Measurements from ENCODE around the gene TRAP1.

TRAP1 gene

GRCh38 chr16:3696425-3697218 is 20.7 kb downstream of the TRAP1 start:
- Histone ChIP-seq H3K27me3 (ENCODE audit: control insufficient read depth in 1 of 2, insufficient read depth in 2 of 2, low read length in 2 of 2) (no peaks in the 10 kb centered on the region), H3K9me3 (ENCODE audit: control insufficient read depth in 1 of 2, low read length in 2 of 2) (no peaks in the 10 kb centered on the region), H3K4me3 (ENCODE audit: low read depth in 1 of 2, low read length in 2 of 2) (peak overlapping the region; percentile 7 to 13), H3K9ac (ENCODE audit: low read depth in 1 of 2, low read length in 2 of 2) (no peak overlapping the region), H3K36me3 (ENCODE audit: control insufficient read depth in 1 of 2, insufficient read depth in 2 of 2, low read length in 2 of 2) (peaks cover 0 to 3% of the 10 kb centered on the region in 2 donors), H3K4me1 (ENCODE audit: control insufficient read depth in 1 of 2, insufficient read depth in 2 of 2, low read length in 2 of 2) (peaks cover 0 to 13% of the 10 kb centered on the region in 2 donors), H3K27ac (ENCODE audit: low read depth, low read length) (no peak overlapping the region)

- H3K4me1 ChIP-seq (ENCODE audit: control insufficient read depth in 1 of 2, insufficient read depth in 2 of 2, low read length in 2 of 2): peaks cover 2 to 14% of the 10 kb centered on the region in 2 donors
- no peak overlapping the region for H3K27ac ChIP-seq (ENCODE audit: low read depth, low read length)
- peak overlapping the region in 1 of 2 donors; percentile 13 for H3K4me3 ChIP-seq (ENCODE audit: low read depth in 1 of 2, low read length in 2 of 2)
- H3K27me3 ChIP-seq (ENCODE audit: control insufficient read depth in 1 of 2, insufficient read depth in 2 of 2, low read length in 2 of 2): no peaks in the 10 kb centered on the region
- peaks cover 0 to 3% of the 10 kb centered on the region in 2 donors for H3K36me3 ChIP-seq (ENCODE audit: control insufficient read depth in 1 of 2, insufficient read depth in 2 of 2, low read length in 2 of 2)
- no peaks in the 10 kb centered on the region for H3K9me3 ChIP-seq (ENCODE audit: control insufficient read depth in 1 of 2, low read length in 2 of 2)
- no peak overlapping the region for H3K9ac ChIP-seq (ENCODE audit: low read depth in 1 of 2, low read length in 2 of 2)
Measured at GRCh38 chr16:3695610-3696369, 21.5 kb downstream of the TRAP1 start.

GRCh38 chr16:3694051-3694450 is 23.3 kb downstream of the TRAP1 start:
- Histone ChIP-seq H3K9ac (ENCODE audit: low read depth in 1 of 2, low read length in 2 of 2) (no peak overlapping the region), H3K27me3 (ENCODE audit: control insufficient read depth in 1 of 2, insufficient read depth in 2 of 2, low read length in 2 of 2) (no peaks in the 10 kb centered on the region), H3K4me3 (ENCODE audit: low read depth in 1 of 2, low read length in 2 of 2) (no peak overlapping the region), H3K4me1 (ENCODE audit: control insufficient read depth in 1 of 2, insufficient read depth in 2 of 2, low read length in 2 of 2) (peaks cover 5 to 17% of the 10 kb centered on the region in 2 donors), H3K36me3 (ENCODE audit: control insufficient read depth in 1 of 2, insufficient read depth in 2 of 2, low read length in 2 of 2) (peaks cover 0 to 10% of the 10 kb centered on the region in 2 donors), H3K27ac (ENCODE audit: low read depth, low read length) (no peak overlapping the region), H3K9me3 (ENCODE audit: control insufficient read depth in 1 of 2, low read length in 2 of 2) (no peaks in the 10 kb centered on the region)

- Histone ChIP-seq H3K36me3 (ENCODE audit: control insufficient read depth in 1 of 2, insufficient read depth in 2 of 2, low read length in 2 of 2) (peaks cover 0 to 26% of the 10 kb centered on the region in 2 donors), H3K4me1 (ENCODE audit: control insufficient read depth in 1 of 2, insufficient read depth in 2 of 2, low read length in 2 of 2) (peaks cover 5 to 17% of the 10 kb centered on the region in 2 donors), H3K4me3 (ENCODE audit: low read depth in 1 of 2, low read length in 2 of 2) (no peak overlapping the region), H3K27me3 (ENCODE audit: control insufficient read depth in 1 of 2, insufficient read depth in 2 of 2, low read length in 2 of 2) (no peaks in the 10 kb centered on the region), H3K9ac (ENCODE audit: low read depth in 1 of 2, low read length in 2 of 2) (no peak overlapping the region), H3K9me3 (ENCODE audit: control insufficient read depth in 1 of 2, low read length in 2 of 2) (no peaks in the 10 kb centered on the region), H3K27ac (ENCODE audit: low read depth, low read length) (no peak overlapping the region)
Measured at GRCh38 chr16:3691761-3692160, 25.6 kb downstream of the TRAP1 start.

GRCh38 chr16:3690980-3691720 is 26.2 kb downstream of the TRAP1 start:
- Histone ChIP-seq H3K4me1 (ENCODE audit: control insufficient read depth in 1 of 2, insufficient read depth in 2 of 2, low read length in 2 of 2) (peaks cover 5 to 11% of the 10 kb centered on the region in 2 donors), H3K27ac (ENCODE audit: low read depth, low read length) (no peak overlapping the region), H3K27me3 (ENCODE audit: control insufficient read depth in 1 of 2, insufficient read depth in 2 of 2, low read length in 2 of 2) (no peaks in the 10 kb centered on the region), H3K36me3 (ENCODE audit: control insufficient read depth in 1 of 2, insufficient read depth in 2 of 2, low read length in 2 of 2) (peaks cover 1 to 31% of the 10 kb centered on the region in 2 donors), H3K9ac (ENCODE audit: low read depth in 1 of 2, low read length in 2 of 2) (peak overlapping the region; percentile 10 to 57), H3K4me3 (ENCODE audit: low read depth in 1 of 2, low read length in 2 of 2) (peak overlapping the region; percentile 62 to 65), H3K9me3 (ENCODE audit: control insufficient read depth in 1 of 2, low read length in 2 of 2) (no peaks in the 10 kb centered on the region)

GRCh38 chr16:3690470-3690928 is 26.8 kb downstream of the TRAP1 start:
- H3K9ac ChIP-seq (ENCODE audit: low read depth in 1 of 2, low read length in 2 of 2): peak overlapping the region; percentile 10 to 57
- H3K27me3 ChIP-seq (ENCODE audit: control insufficient read depth in 1 of 2, insufficient read depth in 2 of 2, low read length in 2 of 2): no peaks in the 10 kb centered on the region
- H3K27ac ChIP-seq (ENCODE audit: low read depth, low read length): no peak overlapping the region
- peaks cover 8 to 38% of the 10 kb centered on the region in 2 donors for H3K36me3 ChIP-seq (ENCODE audit: control insufficient read depth in 1 of 2, insufficient read depth in 2 of 2, low read length in 2 of 2)
- peaks cover 5% of the 10 kb centered on the region in 2 donors for H3K4me1 ChIP-seq (ENCODE audit: control insufficient read depth in 1 of 2, insufficient read depth in 2 of 2, low read length in 2 of 2)
- H3K4me3 ChIP-seq (ENCODE audit: low read depth in 1 of 2, low read length in 2 of 2): peak overlapping the region; percentile 62 to 65
- no peaks in the 10 kb centered on the region for H3K9me3 ChIP-seq (ENCODE audit: control insufficient read depth in 1 of 2, low read length in 2 of 2)

GRCh38 chr16:3689731-3690130 is 27.6 kb downstream of the TRAP1 start:
- no peak overlapping the region for H3K9ac ChIP-seq (ENCODE audit: low read depth in 1 of 2, low read length in 2 of 2)
- no peak overlapping the region for H3K27ac ChIP-seq (ENCODE audit: low read depth, low read length)
- no peak overlapping the region for H3K4me3 ChIP-seq (ENCODE audit: low read depth in 1 of 2, low read length in 2 of 2)
- H3K36me3 ChIP-seq (ENCODE audit: control insufficient read depth in 1 of 2, insufficient read depth in 2 of 2, low read length in 2 of 2): peaks cover 15 to 43% of the 10 kb centered on the region in 2 donors
- no peaks in the 10 kb centered on the region for H3K27me3 ChIP-seq (ENCODE audit: control insufficient read depth in 1 of 2, insufficient read depth in 2 of 2, low read length in 2 of 2)
- peaks cover 5% of the 10 kb centered on the region in 2 donors for H3K4me1 ChIP-seq (ENCODE audit: control insufficient read depth in 1 of 2, insufficient read depth in 2 of 2, low read length in 2 of 2)
- H3K9me3 ChIP-seq (ENCODE audit: control insufficient read depth in 1 of 2, low read length in 2 of 2): no peaks in the 10 kb centered on the region

- Histone ChIP-seq H3K36me3 (ENCODE audit: control insufficient read depth in 1 of 2, insufficient read depth in 2 of 2, low read length in 2 of 2) (peaks cover 15 to 44% of the 10 kb centered on the region in 2 donors), H3K9ac (ENCODE audit: low read depth in 1 of 2, low read length in 2 of 2) (no peak overlapping the region), H3K9me3 (ENCODE audit: control insufficient read depth in 1 of 2, low read length in 2 of 2) (no peaks in the 10 kb centered on the region), H3K27me3 (ENCODE audit: control insufficient read depth in 1 of 2, insufficient read depth in 2 of 2, low read length in 2 of 2) (no peaks in the 10 kb centered on the region), H3K27ac (ENCODE audit: low read depth, low read length) (no peak overlapping the region), H3K4me1 (ENCODE audit: control insufficient read depth in 1 of 2, insufficient read depth in 2 of 2, low read length in 2 of 2) (peaks cover 5% of the 10 kb centered on the region in 2 donors), H3K4me3 (ENCODE audit: low read depth in 1 of 2, low read length in 2 of 2) (no peak overlapping the region)
Measured at GRCh38 chr16:3687792-3688191, 29.5 kb downstream of the TRAP1 start.

- Histone ChIP-seq H3K27me3 (ENCODE audit: control insufficient read depth in 1 of 2, insufficient read depth in 2 of 2, low read length in 2 of 2) (no peaks in the 10 kb centered on the region), H3K9me3 (ENCODE audit: control insufficient read depth in 1 of 2, low read length in 2 of 2) (no peaks in the 10 kb centered on the region), H3K4me1 (ENCODE audit: control insufficient read depth in 1 of 2, insufficient read depth in 2 of 2, low read length in 2 of 2) (peaks cover 5% of the 10 kb centered on the region in 2 donors), H3K4me3 (ENCODE audit: low read depth in 1 of 2, low read length in 2 of 2) (no peak overlapping the region), H3K36me3 (ENCODE audit: control insufficient read depth in 1 of 2, insufficient read depth in 2 of 2, low read length in 2 of 2) (peaks cover 15 to 49% of the 10 kb centered on the region in 2 donors), H3K27ac (ENCODE audit: low read depth, low read length) (no peak overlapping the region), H3K9ac (ENCODE audit: low read depth in 1 of 2, low read length in 2 of 2) (no peak overlapping the region)
Measured at GRCh38 chr16:3687021-3687420, 30.3 kb downstream of the TRAP1 start.

Measured in duodenal mucosa (tissue), 2 donors.